Measurements from ENCODE around the gene DRAP1. TPM values are rescaled to one million over a fixed set of nuclear protein-coding genes. Genes with fewer than 3 reads are reported as not detected.

Gene DRAP1
- total and polyA plus RNA-seq, 2 experiments from 2014 or later: 121 to 294 TPM

DNA sequence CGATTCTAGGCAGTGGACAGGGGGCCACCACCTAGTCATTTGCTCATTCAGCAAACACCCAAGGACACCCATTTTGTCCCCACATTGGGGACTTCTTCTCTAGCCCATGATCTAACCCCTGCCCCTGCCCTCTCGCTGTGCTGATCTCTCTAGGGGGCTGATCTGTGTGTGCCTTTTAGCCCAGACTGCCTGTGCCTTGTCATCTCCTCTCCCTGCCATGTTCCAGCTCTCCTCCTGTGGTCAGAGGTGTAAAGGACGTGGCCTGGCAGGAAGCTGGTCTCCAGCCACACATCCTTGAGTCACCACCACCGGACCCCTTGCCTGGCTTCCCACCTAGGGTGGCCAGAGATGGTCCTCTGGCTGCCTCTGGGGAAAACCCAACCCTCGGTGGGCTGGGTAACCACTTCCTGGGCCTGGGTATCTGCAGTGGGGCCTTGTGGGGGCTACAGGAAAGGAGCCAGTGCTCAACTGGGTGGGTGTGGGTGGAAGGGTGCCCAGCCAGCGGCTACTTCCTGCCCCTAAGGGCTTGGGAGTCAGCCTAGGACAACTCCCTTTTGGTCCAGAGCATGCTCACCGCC is 38.3 kb upstream of the DRAP1 start:
- Mint-ChIP-seq H3K9me3 (no peaks in the 10 kb centered on the region), H3K27me3 (ENCODE audit: insufficient read depth, low read depth, poor library complexity) (peaks cover 18% of the 10 kb centered on the region), H3K36me3 (ENCODE audit: low read depth) (peaks cover 32% of the 10 kb centered on the region), H3K27ac (no peak overlapping the region; the same call in 1 of the 2 replicates), H3K4me1 (peaks cover 4% of the 10 kb centered on the region), H3K4me3 (no peak overlapping the region)
- Histone ChIP-seq H3K4me3 (no peak overlapping the region), H4K20me1 (replicated peaks; ENCODE audit: insufficient read depth) (peaks cover 12% of the 10 kb centered on the region; the same call in 1 of the 2 replicates), H3K9me2 (ENCODE audit: insufficient read depth) (no peaks in the 10 kb centered on the region), H3F3A (replicated peaks; ENCODE audit: low read depth) (peaks cover 10% of the 10 kb centered on the region; the same call in 1 of the 2 replicates), H3K4me1 (ENCODE audit: insufficient read depth) (no peaks in the 10 kb centered on the region), H3K79me2 (replicated peaks; ENCODE audit: insufficient read depth) (no peaks in the 10 kb centered on the region), H3K4me2 (no peak overlapping the region), H3K36me3 (ENCODE audit: insufficient read depth) (peaks cover 7% of the 10 kb centered on the region; the same call in 1 of the 2 replicates), H3K27me3 (ENCODE audit: insufficient read depth) (no peaks in the 10 kb centered on the region), H3K27ac (ENCODE audit: low read depth) (no peak overlapping the region), H2AFZ (no peak overlapping the region)
- DNase-seq (ENCODE audit: low spot score) (no peak), ATAC-seq (no peak)
- TF ChIP-seq EZH2phosphoT487 (IDR thresholded peaks at IDR 0.05; ENCODE audit: unreplicated experiment) (no peak), POLR2AphosphoS5 (IDR thresholded peaks at IDR 0.05; ENCODE audit: low read depth) (no peak), CREB1 (CRISPR knock-in tag; IDR thresholded peaks at IDR 0.05; ENCODE audit: low read depth) (no peak), JUNB (IDR thresholded peaks at IDR 0.05; ENCODE audit: unreplicated experiment) (no peak), EZH2 (IDR thresholded peaks at IDR 0.05; ENCODE audit: low read depth, unreplicated experiment) (no peak), ZNF114 (CRISPR knock-in tag; IDR thresholded peaks at IDR 0.05) (no peak)
- TF ChIP-seq, protein P1, sequence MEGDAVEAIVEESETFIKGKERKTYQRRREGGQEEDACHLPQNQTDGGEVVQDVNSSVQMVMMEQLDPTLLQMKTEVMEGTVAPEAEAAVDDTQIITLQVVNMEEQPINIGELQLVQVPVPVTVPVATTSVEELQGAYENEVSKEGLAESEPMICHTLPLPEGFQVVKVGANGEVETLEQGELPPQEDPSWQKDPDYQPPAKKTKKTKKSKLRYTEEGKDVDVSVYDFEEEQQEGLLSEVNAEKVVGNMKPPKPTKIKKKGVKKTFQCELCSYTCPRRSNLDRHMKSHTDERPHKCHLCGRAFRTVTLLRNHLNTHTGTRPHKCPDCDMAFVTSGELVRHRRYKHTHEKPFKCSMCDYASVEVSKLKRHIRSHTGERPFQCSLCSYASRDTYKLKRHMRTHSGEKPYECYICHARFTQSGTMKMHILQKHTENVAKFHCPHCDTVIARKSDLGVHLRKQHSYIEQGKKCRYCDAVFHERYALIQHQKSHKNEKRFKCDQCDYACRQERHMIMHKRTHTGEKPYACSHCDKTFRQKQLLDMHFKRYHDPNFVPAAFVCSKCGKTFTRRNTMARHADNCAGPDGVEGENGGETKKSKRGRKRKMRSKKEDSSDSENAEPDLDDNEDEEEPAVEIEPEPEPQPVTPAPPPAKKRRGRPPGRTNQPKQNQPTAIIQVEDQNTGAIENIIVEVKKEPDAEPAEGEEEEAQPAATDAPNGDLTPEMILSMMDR (conservative IDR thresholded peaks at IDR 0.05; ENCODE audit: low read depth in 2 of 2): no peak
- TF ChIP-seq, protein P2, sequence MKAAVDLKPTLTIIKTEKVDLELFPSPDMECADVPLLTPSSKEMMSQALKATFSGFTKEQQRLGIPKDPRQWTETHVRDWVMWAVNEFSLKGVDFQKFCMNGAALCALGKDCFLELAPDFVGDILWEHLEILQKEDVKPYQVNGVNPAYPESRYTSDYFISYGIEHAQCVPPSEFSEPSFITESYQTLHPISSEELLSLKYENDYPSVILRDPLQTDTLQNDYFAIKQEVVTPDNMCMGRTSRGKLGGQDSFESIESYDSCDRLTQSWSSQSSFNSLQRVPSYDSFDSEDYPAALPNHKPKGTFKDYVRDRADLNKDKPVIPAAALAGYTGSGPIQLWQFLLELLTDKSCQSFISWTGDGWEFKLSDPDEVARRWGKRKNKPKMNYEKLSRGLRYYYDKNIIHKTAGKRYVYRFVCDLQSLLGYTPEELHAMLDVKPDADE (IDR thresholded peaks at IDR 0.05): no peak
- TF ChIP-seq, protein P3, sequence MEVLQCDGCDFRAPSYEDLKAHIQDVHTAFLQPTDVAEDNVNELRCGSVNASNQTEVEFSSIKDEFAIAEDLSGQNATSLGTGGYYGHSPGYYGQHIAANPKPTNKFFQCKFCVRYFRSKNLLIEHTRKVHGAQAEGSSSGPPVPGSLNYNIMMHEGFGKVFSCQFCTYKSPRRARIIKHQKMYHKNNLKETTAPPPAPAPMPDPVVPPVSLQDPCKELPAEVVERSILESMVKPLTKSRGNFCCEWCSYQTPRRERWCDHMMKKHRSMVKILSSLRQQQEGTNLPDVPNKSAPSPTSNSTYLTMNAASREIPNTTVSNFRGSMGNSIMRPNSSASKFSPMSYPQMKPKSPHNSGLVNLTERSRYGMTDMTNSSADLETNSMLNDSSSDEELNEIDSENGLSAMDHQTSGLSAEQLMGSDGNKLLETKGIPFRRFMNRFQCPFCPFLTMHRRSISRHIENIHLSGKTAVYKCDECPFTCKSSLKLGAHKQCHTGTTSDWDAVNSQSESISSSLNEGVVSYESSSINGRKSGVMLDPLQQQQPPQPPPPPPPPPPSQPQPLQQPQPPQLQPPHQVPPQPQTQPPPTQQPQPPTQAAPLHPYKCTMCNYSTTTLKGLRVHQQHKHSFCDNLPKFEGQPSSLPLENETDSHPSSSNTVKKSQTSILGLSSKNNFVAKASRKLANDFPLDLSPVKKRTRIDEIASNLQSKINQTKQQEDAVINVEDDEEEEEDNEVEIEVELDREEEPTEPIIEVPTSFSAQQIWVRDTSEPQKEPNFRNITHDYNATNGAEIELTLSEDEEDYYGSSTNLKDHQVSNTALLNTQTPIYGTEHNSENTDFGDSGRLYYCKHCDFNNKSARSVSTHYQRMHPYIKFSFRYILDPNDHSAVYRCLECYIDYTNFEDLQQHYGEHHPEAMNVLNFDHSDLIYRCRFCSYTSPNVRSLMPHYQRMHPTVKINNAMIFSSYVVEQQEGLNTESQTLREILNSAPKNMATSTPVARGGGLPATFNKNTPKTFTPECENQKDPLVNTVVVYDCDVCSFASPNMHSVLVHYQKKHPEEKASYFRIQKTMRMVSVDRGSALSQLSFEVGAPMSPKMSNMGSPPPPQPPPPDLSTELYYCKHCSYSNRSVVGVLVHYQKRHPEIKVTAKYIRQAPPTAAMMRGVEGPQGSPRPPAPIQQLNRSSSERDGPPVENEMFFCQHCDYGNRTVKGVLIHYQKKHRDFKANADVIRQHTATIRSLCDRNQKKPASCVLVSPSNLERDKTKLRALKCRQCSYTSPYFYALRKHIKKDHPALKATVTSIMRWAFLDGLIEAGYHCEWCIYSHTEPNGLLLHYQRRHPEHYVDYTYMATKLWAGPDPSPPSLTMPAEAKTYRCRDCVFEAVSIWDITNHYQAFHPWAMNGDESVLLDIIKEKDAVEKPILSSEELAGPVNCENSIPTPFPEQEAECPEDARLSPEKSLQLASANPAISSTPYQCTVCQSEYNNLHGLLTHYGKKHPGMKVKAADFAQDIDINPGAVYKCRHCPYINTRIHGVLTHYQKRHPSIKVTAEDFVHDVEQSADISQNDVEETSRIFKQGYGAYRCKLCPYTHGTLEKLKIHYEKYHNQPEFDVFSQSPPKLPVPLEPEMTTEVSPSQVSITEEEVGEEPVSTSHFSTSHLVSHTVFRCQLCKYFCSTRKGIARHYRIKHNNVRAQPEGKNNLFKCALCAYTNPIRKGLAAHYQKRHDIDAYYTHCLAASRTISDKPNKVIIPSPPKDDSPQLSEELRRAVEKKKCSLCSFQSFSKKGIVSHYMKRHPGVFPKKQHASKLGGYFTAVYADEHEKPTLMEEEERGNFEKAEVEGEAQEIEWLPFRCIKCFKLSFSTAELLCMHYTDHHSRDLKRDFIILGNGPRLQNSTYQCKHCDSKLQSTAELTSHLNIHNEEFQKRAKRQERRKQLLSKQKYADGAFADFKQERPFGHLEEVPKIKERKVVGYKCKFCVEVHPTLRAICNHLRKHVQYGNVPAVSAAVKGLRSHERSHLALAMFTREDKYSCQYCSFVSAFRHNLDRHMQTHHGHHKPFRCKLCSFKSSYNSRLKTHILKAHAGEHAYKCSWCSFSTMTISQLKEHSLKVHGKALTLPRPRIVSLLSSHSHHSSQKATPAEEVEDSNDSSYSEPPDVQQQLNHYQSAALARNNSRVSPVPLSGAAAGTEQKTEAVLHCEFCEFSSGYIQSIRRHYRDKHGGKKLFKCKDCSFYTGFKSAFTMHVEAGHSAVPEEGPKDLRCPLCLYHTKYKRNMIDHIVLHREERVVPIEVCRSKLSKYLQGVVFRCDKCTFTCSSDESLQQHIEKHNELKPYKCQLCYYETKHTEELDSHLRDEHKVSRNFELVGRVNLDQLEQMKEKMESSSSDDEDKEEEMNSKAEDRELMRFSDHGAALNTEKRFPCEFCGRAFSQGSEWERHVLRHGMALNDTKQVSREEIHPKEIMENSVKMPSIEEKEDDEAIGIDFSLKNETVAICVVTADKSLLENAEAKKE (CRISPR knock-in tag; IDR thresholded peaks at IDR 0.05): no peak
- TF ChIP-seq, protein P4, sequence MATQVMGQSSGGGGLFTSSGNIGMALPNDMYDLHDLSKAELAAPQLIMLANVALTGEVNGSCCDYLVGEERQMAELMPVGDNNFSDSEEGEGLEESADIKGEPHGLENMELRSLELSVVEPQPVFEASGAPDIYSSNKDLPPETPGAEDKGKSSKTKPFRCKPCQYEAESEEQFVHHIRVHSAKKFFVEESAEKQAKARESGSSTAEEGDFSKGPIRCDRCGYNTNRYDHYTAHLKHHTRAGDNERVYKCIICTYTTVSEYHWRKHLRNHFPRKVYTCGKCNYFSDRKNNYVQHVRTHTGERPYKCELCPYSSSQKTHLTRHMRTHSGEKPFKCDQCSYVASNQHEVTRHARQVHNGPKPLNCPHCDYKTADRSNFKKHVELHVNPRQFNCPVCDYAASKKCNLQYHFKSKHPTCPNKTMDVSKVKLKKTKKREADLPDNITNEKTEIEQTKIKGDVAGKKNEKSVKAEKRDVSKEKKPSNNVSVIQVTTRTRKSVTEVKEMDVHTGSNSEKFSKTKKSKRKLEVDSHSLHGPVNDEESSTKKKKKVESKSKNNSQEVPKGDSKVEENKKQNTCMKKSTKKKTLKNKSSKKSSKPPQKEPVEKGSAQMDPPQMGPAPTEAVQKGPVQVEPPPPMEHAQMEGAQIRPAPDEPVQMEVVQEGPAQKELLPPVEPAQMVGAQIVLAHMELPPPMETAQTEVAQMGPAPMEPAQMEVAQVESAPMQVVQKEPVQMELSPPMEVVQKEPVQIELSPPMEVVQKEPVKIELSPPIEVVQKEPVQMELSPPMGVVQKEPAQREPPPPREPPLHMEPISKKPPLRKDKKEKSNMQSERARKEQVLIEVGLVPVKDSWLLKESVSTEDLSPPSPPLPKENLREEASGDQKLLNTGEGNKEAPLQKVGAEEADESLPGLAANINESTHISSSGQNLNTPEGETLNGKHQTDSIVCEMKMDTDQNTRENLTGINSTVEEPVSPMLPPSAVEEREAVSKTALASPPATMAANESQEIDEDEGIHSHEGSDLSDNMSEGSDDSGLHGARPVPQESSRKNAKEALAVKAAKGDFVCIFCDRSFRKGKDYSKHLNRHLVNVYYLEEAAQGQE (IDR thresholded peaks at IDR 0.05; ENCODE audit: unreplicated experiment): no peak
